GM23338 (cell line): ENCODE data around the gene MRNIP. TPM values are rescaled to one million over a fixed set of nuclear protein-coding genes. Genes with fewer than 3 reads are reported as not detected.
A peak's percentile ranks its signal among the peaks of the same experiment; 100 is the strongest.
"Not testable (repeated sequence)": the region's sequence is repeated elsewhere in the genome, so short reads cannot be mapped to it uniquely, and the experiment has no call there.

Experiments
- ATAC-seq: fragments of 200-7000 bp; cut with Tn5 transposase; 3 replicates; pipeline ENCODE4 v1.9.1; 2020
- DNase-seq: peaks from one replicate; pipeline ENCODE4 v3.0.0-alpha.2; 2015; ENCODE audit warnings: low spot score
- H2AFZ ChIP-seq: fragments of 200-600 bp; sonication (generic); 2 replicates; pipeline ENCODE4 v1.8.0; 2016; ENCODE audit warnings: antibody characterized with exemption, mild to moderate bottlenecking, moderate library complexity
- H3F3A ChIP-seq: fragments of 200-600 bp; sonication (generic); replicated peaks from 2 replicates; pipeline ENCODE4 v1.8.0; 2017; ENCODE audit warnings: antibody characterized with exemption, mixed run types, low read depth
- H3K27ac ChIP-seq: fragments of 200-600 bp; sonication (generic); 2 replicates; pipeline ENCODE4 v1.6.1; 2016; ENCODE audit warnings: low read depth
- H3K27me3 ChIP-seq: fragments of 200-600 bp; sonication (generic); 2 replicates; pipeline ENCODE4 v1.8.0; 2016; ENCODE audit warnings: mild to moderate bottlenecking, mixed run types, moderate library complexity; ENCODE audit not compliant: insufficient read depth
- H3K36me3 ChIP-seq: fragments of 200-600 bp; sonication (generic); 2 replicates; pipeline ENCODE4 v1.8.0; 2016; ENCODE audit warnings: mild to moderate bottlenecking; ENCODE audit not compliant: insufficient read depth
- H3K4me1 ChIP-seq: fragments of 200-600 bp; sonication (generic); 2 replicates; pipeline ENCODE4 v1.8.0; 2016; ENCODE audit warnings: mild to moderate bottlenecking, moderate library complexity; ENCODE audit not compliant: insufficient read depth
- H3K4me2 ChIP-seq: fragments of 200-600 bp; sonication (generic); 2 replicates; pipeline ENCODE4 v1.7.1; 2017; ENCODE audit warnings: mixed run types
- H3K4me3 ChIP-seq: fragments of 200-600 bp; sonication (generic); 2 replicates; pipeline ENCODE4 v1.6.1; 2016; ENCODE audit warnings: mixed run types
- H3K79me2 ChIP-seq: fragments of 200-600 bp; sonication (generic); replicated peaks from 2 replicates; pipeline ENCODE4 v1.8.0; 2017; ENCODE audit warnings: mild to moderate bottlenecking; ENCODE audit not compliant: insufficient read depth
- H3K9me2 ChIP-seq: fragments of 200-600 bp; sonication (generic); 2 replicates; pipeline ENCODE4 v1.8.0; 2017; ENCODE audit not compliant: insufficient read depth
- H4K20me1 ChIP-seq: fragments of 200-600 bp; sonication (generic); replicated peaks from 2 replicates; pipeline ENCODE4 v1.8.0; 2017; ENCODE audit warnings: mild to moderate bottlenecking; ENCODE audit not compliant: insufficient read depth
- H3K27ac Mint-ChIP-seq: 2 replicates; pipeline ENCODE4 v1.8.0; 2020; ENCODE audit warnings: inconsistent platforms, mild to moderate bottlenecking, moderate library complexity, mixed read lengths
- H3K27me3 Mint-ChIP-seq: 3 replicates; pipeline ENCODE4 v1.8.0; 2022; ENCODE audit warnings: low read depth, mild to moderate bottlenecking, moderate library complexity, mixed read lengths, inconsistent platforms; ENCODE audit not compliant: insufficient read depth, poor library complexity
- H3K36me3 Mint-ChIP-seq: 3 replicates; pipeline ENCODE4 v1.8.0; 2021; ENCODE audit warnings: low read depth, mild to moderate bottlenecking, inconsistent platforms, moderate library complexity, mixed read lengths
- H3K4me1 Mint-ChIP-seq: 3 replicates; pipeline ENCODE4 v1.8.0; 2020; ENCODE audit warnings: mild to moderate bottlenecking, inconsistent platforms, mixed read lengths
- H3K4me3 Mint-ChIP-seq: 3 replicates; pipeline ENCODE4 v1.8.0; 2021; ENCODE audit warnings: moderate library complexity, mild to moderate bottlenecking, inconsistent platforms, mixed read lengths
- H3K9me3 Mint-ChIP-seq: 3 replicates; pipeline ENCODE4 v1.8.0; 2020; ENCODE audit warnings: moderate library complexity, mild to moderate bottlenecking, inconsistent platforms, mixed read lengths
- CREB1 ChIP-seq: fragments of 250-450 bp; sonication (Bioruptor Pico); IDR thresholded peaks from 2 replicates; pipeline ENCODE4 v1.5.0; 2020; ENCODE audit warnings: low read depth, mild to moderate bottlenecking, moderate library complexity
- EZH2 ChIP-seq: fragments of 200-600 bp; sonication (generic); IDR thresholded peaks from one replicate; pipeline ENCODE4 v1.8.0; 2017; ENCODE audit warnings: antibody characterized with exemption, mild to moderate bottlenecking, low read depth; ENCODE audit not compliant: unreplicated experiment
- NANOG ChIP-seq: IDR thresholded peaks from 2 replicates; pipeline ENCODE4 v1.6.1; 2016; ENCODE audit warnings: antibody characterized with exemption, borderline replicate concordance
- POLR2AphosphoS5 ChIP-seq: IDR thresholded peaks from 2 replicates; pipeline ENCODE4 v1.6.1; 2016; ENCODE audit warnings: antibody characterized with exemption, low read depth
- STAT1 ChIP-seq: IDR thresholded peaks from one replicate; pipeline ENCODE4 v1.6.1; 2016; ENCODE audit warnings: antibody characterized with exemption; ENCODE audit not compliant: unreplicated experiment
- ZNF114 ChIP-seq: fragments of 250-450 bp; sonication (Bioruptor Pico); IDR thresholded peaks from 2 replicates; pipeline ENCODE4 v1.5.0; 2020; ENCODE audit warnings: mild to moderate bottlenecking, moderate library complexity
- polyA plus RNA-seq: library from polyadenylated mRNA; unstranded; fragments of >200 nt; fragmentation: Nextera tagmentation; extraction: Ambion mirVana; gene quantifications from 2 replicates; pipeline ENCODE4 v1.2.1, GENCODE V29; 2016
- total RNA-seq: library from RNA; depleted of rRNA; stranded (reverse); fragments of >200 nt; shearing (Covaris generic); gene quantifications from 2 replicates; pipeline ENCODE4 v1.2.3, GENCODE V29; 2014
- TF ChIP-seq, protein P1 (sequence below), 2 experiments: fragments of 200-600 bp in 1 of 2; sonication (generic) in 1 of 2; conservative IDR thresholded peaks; 2 replicates each; pipeline versions ENCODE4 v1.5.1 to v1.6.1; 2016 to 2017; ENCODE audit warnings: antibody characterized with exemption in 2 of 2, low read depth in 2 of 2, mild to moderate bottlenecking in 2 of 2, moderate library complexity in 1 of 2
- TF ChIP-seq, protein P2 (sequence below): IDR thresholded peaks from 2 replicates; pipeline ENCODE4 v1.6.1; 2016; ENCODE audit warnings: antibody characterized with exemption

The MRNIP gene
- total and polyA plus RNA-seq, 2 experiments from 2014 or later: 18.2 to 34.4 TPM

DNA sequence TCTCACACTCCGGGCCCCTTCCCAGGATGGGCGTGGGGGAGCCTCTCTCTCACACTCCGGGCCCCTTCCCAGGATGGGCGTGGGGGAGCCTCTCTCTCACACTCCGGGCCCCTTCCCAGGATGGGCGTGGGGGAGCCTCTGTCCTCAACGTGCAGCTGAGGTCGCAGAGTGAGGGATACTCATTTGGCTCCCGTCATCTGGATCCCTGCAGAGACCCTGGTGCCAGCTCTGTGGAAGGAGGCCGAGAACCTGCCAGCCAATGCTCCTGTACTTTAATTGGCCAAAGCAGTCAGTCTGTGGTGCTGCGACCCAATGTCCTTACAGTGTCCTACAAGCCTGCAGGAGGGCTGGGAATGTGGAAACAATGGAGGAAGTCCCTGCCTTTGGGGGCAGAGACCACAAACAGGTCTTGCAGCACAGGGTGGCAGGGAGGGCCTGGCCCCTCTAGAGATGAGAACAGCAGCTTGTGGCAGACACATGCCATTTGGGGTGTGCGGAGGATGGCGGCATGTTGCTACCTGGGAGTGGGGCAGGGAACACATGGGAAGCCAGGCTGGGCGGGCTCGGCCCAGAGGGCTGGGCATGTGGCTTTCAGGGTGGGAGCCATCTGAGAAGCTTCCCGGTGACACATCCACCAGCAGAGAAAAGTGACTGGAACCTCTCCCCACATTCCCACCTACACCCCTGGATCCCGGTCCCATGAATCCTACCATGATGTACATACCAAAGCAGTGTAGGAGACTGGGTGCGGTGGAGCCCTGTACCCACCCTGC lies 13.6 kb upstream of the MRNIP start:
- no peak for DNase-seq
- no peaks in the 10 kb centered on the region; the same call in 1 of the 2 replicates for H4K20me1 ChIP-seq
- peaks cover 27% of the 10 kb centered on the region for H3K36me3 Mint-ChIP-seq
- no peaks in the 10 kb centered on the region for H3K36me3 ChIP-seq
- TF ChIP-seq ZNF114 (no peak), POLR2AphosphoS5 (no peak), CREB1 (CRISPR knock-in tag) (no peak), EZH2 (no peak)
- TF ChIP-seq, protein P1, sequence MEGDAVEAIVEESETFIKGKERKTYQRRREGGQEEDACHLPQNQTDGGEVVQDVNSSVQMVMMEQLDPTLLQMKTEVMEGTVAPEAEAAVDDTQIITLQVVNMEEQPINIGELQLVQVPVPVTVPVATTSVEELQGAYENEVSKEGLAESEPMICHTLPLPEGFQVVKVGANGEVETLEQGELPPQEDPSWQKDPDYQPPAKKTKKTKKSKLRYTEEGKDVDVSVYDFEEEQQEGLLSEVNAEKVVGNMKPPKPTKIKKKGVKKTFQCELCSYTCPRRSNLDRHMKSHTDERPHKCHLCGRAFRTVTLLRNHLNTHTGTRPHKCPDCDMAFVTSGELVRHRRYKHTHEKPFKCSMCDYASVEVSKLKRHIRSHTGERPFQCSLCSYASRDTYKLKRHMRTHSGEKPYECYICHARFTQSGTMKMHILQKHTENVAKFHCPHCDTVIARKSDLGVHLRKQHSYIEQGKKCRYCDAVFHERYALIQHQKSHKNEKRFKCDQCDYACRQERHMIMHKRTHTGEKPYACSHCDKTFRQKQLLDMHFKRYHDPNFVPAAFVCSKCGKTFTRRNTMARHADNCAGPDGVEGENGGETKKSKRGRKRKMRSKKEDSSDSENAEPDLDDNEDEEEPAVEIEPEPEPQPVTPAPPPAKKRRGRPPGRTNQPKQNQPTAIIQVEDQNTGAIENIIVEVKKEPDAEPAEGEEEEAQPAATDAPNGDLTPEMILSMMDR (conservative IDR thresholded peaks at IDR 0.05; ENCODE audit: low read depth in 2 of 2): no peak
- H3K4me2 ChIP-seq: no peak overlapping the region
- H3K4me3 Mint-ChIP-seq: no peak overlapping the region
- no peaks in the 10 kb centered on the region for H3K79me2 ChIP-seq
- no peaks in the 10 kb centered on the region for H3K4me1 ChIP-seq
- H3K27ac ChIP-seq: no peak overlapping the region
- H3K9me2 ChIP-seq: no peaks in the 10 kb centered on the region
- H2AFZ ChIP-seq: no peak overlapping the region
- H3K4me3 ChIP-seq: no peak overlapping the region
- H3K9me3 Mint-ChIP-seq: no peaks in the 10 kb centered on the region
- H3F3A ChIP-seq: peaks cover 8% of the 10 kb centered on the region; the same call in 1 of the 2 replicates
- ATAC-seq: no peak
- peaks cover 7% of the 10 kb centered on the region; the same call in 2 of the 3 replicates for H3K4me1 Mint-ChIP-seq
- H3K27ac Mint-ChIP-seq: no peak overlapping the region
- no peaks in the 10 kb centered on the region for H3K27me3 ChIP-seq
- H3K27me3 Mint-ChIP-seq: peaks cover 3% of the 10 kb centered on the region

DNA sequence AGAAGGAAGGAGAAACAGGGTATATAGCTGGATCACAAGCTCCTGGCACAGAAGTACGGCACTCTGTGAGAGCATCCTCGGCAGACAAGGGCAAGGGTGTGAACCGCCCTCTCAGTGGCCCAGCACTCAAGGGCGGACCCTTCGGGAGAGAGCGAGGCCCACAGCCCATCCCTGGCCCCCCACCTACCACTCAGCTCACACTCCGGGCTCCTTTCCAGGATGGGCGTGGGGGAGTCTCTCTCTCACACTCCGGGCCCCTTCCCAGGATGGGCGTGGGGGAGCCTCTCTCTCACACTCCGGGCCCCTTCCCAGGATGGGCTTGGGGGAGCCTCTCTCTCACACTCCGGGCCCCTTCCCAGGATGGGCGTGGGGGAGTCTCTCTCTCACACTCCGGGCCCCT lies 12.9 kb upstream of the MRNIP start:
- not testable (repeated sequence) for H2AFZ ChIP-seq, H3K36me3 ChIP-seq, H3K79me2 ChIP-seq, H3K4me1 Mint-ChIP-seq, H3K4me3 ChIP-seq, H3K27me3 Mint-ChIP-seq, DNase-seq, H3K4me1 ChIP-seq, H3K4me3 Mint-ChIP-seq, H3K9me3 Mint-ChIP-seq, H3K27ac Mint-ChIP-seq, H3K27me3 ChIP-seq, H4K20me1 ChIP-seq, H3K9me2 ChIP-seq, H3K27ac ChIP-seq, H3K4me2 ChIP-seq, ATAC-seq, H3F3A ChIP-seq
- peaks cover 27% of the 10 kb centered on the region for H3K36me3 Mint-ChIP-seq

DNA sequence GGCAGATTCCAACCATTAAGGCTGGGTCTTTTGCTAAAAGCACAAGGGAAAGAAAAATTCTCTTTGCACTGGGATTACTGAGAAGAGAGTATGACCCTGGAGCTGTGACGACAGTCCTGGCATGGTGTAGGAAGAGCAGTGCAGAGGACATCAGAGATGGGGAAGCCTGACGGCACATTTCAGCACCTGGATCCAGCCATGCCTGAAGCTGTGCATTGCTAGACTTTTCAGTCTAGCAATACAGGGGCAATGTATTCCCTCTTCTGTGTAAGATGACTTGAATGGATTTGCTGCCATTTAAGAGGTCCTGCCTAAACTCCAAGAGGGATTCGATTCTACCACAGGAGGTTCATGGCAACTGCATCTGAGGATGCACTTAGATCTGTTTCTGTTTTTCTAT lies 12.3 kb upstream of the MRNIP start:
- TF ChIP-seq, protein P2, sequence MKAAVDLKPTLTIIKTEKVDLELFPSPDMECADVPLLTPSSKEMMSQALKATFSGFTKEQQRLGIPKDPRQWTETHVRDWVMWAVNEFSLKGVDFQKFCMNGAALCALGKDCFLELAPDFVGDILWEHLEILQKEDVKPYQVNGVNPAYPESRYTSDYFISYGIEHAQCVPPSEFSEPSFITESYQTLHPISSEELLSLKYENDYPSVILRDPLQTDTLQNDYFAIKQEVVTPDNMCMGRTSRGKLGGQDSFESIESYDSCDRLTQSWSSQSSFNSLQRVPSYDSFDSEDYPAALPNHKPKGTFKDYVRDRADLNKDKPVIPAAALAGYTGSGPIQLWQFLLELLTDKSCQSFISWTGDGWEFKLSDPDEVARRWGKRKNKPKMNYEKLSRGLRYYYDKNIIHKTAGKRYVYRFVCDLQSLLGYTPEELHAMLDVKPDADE: no peak
- TF ChIP-seq NANOG (no peak), STAT1 (no peak), ZNF114 (no peak)
- no peak overlapping the region for H3K4me3 Mint-ChIP-seq
- no peaks in the 10 kb centered on the region for H3K9me3 Mint-ChIP-seq
- H3K4me3 ChIP-seq: no peak overlapping the region
- no peaks in the 10 kb centered on the region for H3K4me1 ChIP-seq
- no peak overlapping the region for H2AFZ ChIP-seq
- H3K4me1 Mint-ChIP-seq: peaks cover 10% of the 10 kb centered on the region
- no peaks in the 10 kb centered on the region; the same call in 1 of the 2 replicates for H4K20me1 ChIP-seq
- peaks cover 8% of the 10 kb centered on the region; the same call in 1 of the 2 replicates for H3F3A ChIP-seq
- H3K36me3 Mint-ChIP-seq: peaks cover 22% of the 10 kb centered on the region
- no peaks in the 10 kb centered on the region for H3K36me3 ChIP-seq
- H3K79me2 ChIP-seq: no peaks in the 10 kb centered on the region
- H3K27ac Mint-ChIP-seq: no peak overlapping the region
- H3K27me3 ChIP-seq: no peaks in the 10 kb centered on the region
- peaks cover 5% of the 10 kb centered on the region for H3K27me3 Mint-ChIP-seq
- H3K9me2 ChIP-seq: no peaks in the 10 kb centered on the region
- ATAC-seq (no peak), DNase-seq (no peak)
- no peak overlapping the region for H3K4me2 ChIP-seq
- 0 out of 2 replicates have a peak overlapping the region, but pooled peaks have one; percentile 55 for H3K27ac ChIP-seq
